Nephron (organoid): ENCODE results near the gene BRINP1.

Experiments
- H3K27ac Mint-ChIP-seq, 3 experiments: 2 replicates each; pipeline ENCODE4 v1.8.0; 2020; ENCODE audit warnings: mixed read lengths in 3 of 3, mild to moderate bottlenecking in 2 of 3, moderate library complexity in 1 of 3
- H3K27me3 Mint-ChIP-seq: 2 replicates; pipeline ENCODE4 v1.8.0; 2021; ENCODE audit warnings: low read depth, mild to moderate bottlenecking, moderate library complexity, mixed read lengths
- H3K36me3 Mint-ChIP-seq: 2 replicates; pipeline ENCODE4 v1.8.0; 2020; ENCODE audit warnings: low read depth, mixed read lengths
- H3K4me1 Mint-ChIP-seq: 2 replicates; pipeline ENCODE4 v1.8.0; 2020; ENCODE audit warnings: mixed read lengths
- H3K4me3 Mint-ChIP-seq, 3 experiments: 2 replicates each; pipeline ENCODE4 v1.8.0; 2020; ENCODE audit warnings: mild to moderate bottlenecking in 3 of 3, mixed read lengths in 3 of 3, moderate library complexity in 2 of 3
- H3K9me3 Mint-ChIP-seq: 2 replicates; pipeline ENCODE4 v1.8.0; 2020; ENCODE audit warnings: mixed read lengths
- CTCF ChIP-seq, 3 experiments: fragments of 200-600 bp; sonication (generic); IDR thresholded peaks; one replicate each; pipeline ENCODE4 v1.5.0; 2021; ENCODE audit warnings: antibody characterized with exemption in 3 of 3; ENCODE audit not compliant: unreplicated experiment in 3 of 3

BRINP1 gene

GRCh38 chr9:119400606-119401005 lies 31.4 kb upstream of the BRINP1 start:
- H3K27ac Mint-ChIP-seq: no peak overlapping the region
- H3K36me3 Mint-ChIP-seq: no peaks in the 10 kb centered on the region
- H3K4me1 Mint-ChIP-seq: no peaks in the 10 kb centered on the region
- no peak for TF ChIP-seq CTCF (IDR thresholded peaks at IDR 0.05; ENCODE audit: unreplicated experiment in 3 of 3)
- H3K9me3 Mint-ChIP-seq: no peaks in the 10 kb centered on the region
- no peaks in the 10 kb centered on the region for H3K27me3 Mint-ChIP-seq
- no peak overlapping the region for H3K4me3 Mint-ChIP-seq

GRCh38 chr9:119398350-119398749 lies 29.1 kb upstream of the BRINP1 start:
- Mint-ChIP-seq H3K4me1 (no peaks in the 10 kb centered on the region), H3K36me3 (no peaks in the 10 kb centered on the region), H3K27ac (no peak overlapping the region), H3K9me3 (no peaks in the 10 kb centered on the region), H3K27me3 (no peaks in the 10 kb centered on the region), H3K4me3 (no peak overlapping the region)
- TF ChIP-seq CTCF (IDR thresholded peaks at IDR 0.05; ENCODE audit: unreplicated experiment in 3 of 3): no peak

- H3K4me3 Mint-ChIP-seq: no peak overlapping the region
- no peak overlapping the region for H3K27ac Mint-ChIP-seq
- H3K4me1 Mint-ChIP-seq: no peaks in the 10 kb centered on the region
- TF ChIP-seq CTCF (IDR thresholded peaks at IDR 0.05; ENCODE audit: unreplicated experiment in 3 of 3): no peak
- no peaks in the 10 kb centered on the region for H3K27me3 Mint-ChIP-seq
- no peaks in the 10 kb centered on the region for H3K9me3 Mint-ChIP-seq
- no peaks in the 10 kb centered on the region for H3K36me3 Mint-ChIP-seq
These were observed 22.6 kb upstream of the BRINP1 start for GRCh38 chr9:119391878-119392277.

- Mint-ChIP-seq H3K9me3 (no peaks in the 10 kb centered on the region), H3K4me1 (no peaks in the 10 kb centered on the region), H3K36me3 (no peaks in the 10 kb centered on the region), H3K4me3 (no peak overlapping the region), H3K27ac (no peak overlapping the region), H3K27me3 (peaks cover 19% of the 10 kb centered on the region)
- peak in 2 of 3 experiments; percentile 19 to 52 for TF ChIP-seq CTCF (IDR thresholded peaks at IDR 0.05; ENCODE audit: unreplicated experiment in 3 of 3)
These were observed 6.7 kb upstream of the BRINP1 start for GRCh38 chr9:119375892-119376291.

GRCh38 chr9:119372951-119373350 lies 3.7 kb upstream of the BRINP1 start:
- Mint-ChIP-seq H3K27me3 (peaks cover 46% of the 10 kb centered on the region), H3K4me3 (no peak overlapping the region), H3K27ac (no peak overlapping the region), H3K9me3 (no peaks in the 10 kb centered on the region), H3K36me3 (no peaks in the 10 kb centered on the region), H3K4me1 (peaks cover 5% of the 10 kb centered on the region)
- no peak for TF ChIP-seq CTCF (IDR thresholded peaks at IDR 0.05; ENCODE audit: unreplicated experiment in 3 of 3)

- Mint-ChIP-seq H3K27ac (no peak overlapping the region), H3K4me3 (peak overlapping the region; percentile 34 to 64 (median 55)), H3K36me3 (no peaks in the 10 kb centered on the region), H3K9me3 (no peaks in the 10 kb centered on the region), H3K4me1 (peaks cover 10% of the 10 kb centered on the region), H3K27me3 (peaks cover 58% of the 10 kb centered on the region)
- no peak for TF ChIP-seq CTCF (IDR thresholded peaks at IDR 0.05; ENCODE audit: unreplicated experiment in 3 of 3)
These were observed 1.6 kb upstream of the BRINP1 start for GRCh38 chr9:119370816-119371215.
